HFF-Myc (cell line): ENCODE data around the gene CELF1.
"Not testable (repeated sequence)": the region's sequence is repeated elsewhere in the genome, so short reads cannot be mapped to it uniquely, and the experiment has no call there.

Experiments
- DNase-seq: peaks from one replicate; pipeline ENCODE4 v3.0.0-alpha.2; 2011; ENCODE audit warnings: low read depth; ENCODE audit errors: extremely low read depth
- H3K4me3 ChIP-seq: replicated peaks from 2 replicates; pipeline ENCODE4 v1.5.1; 2011; ENCODE audit warnings: low read depth, mild to moderate bottlenecking, control low read depth, low read length
- CTCF ChIP-seq: IDR thresholded peaks from 2 replicates; pipeline ENCODE4 v1.5.1; 2012; ENCODE audit warnings: mild to moderate bottlenecking, low read depth, low read length, control low read depth; ENCODE audit errors: missing control alignments

The CELF1 gene

GRCh38 chr11:47565340-47566148 is 12.6 kb upstream of the CELF1 start, which contains the start of gene PTPMT1:
PTPMT1 (plus strand) TSS chr11:47565599; CDS start chr11:47565623, 24 bp downstream.
- no peak for DNase-seq
- TF ChIP-seq CTCF = no peak
- peak within 1 kb of the TSS; percentile 95 for H3K4me3 ChIP-seq

- no peak for TF ChIP-seq CTCF
- DNase-seq = no peak
- H3K4me3 ChIP-seq = peak overlapping the region; percentile 95
Observed at GRCh38 chr11:47564933-47565339, 12.0 kb upstream of the CELF1 start.

- peak overlapping the region; percentile 95; the same call in 1 of the 2 replicates for H3K4me3 ChIP-seq
- not testable (repeated sequence) for DNase-seq
Observed at GRCh38 chr11:47564366-47564765, 11.4 kb upstream of the CELF1 start.

- not testable (repeated sequence) for H3K4me3 ChIP-seq, DNase-seq
Observed at GRCh38 chr11:47562393-47562792, 9.5 kb upstream of the CELF1 start.

GRCh38 chr11:47560426-47560825 is 7.5 kb upstream of the CELF1 start:
- TF ChIP-seq CTCF = no peak
- no peak for DNase-seq

GRCh38 chr11:47558695-47559094 is 5.8 kb upstream of the CELF1 start:
- no peak for TF ChIP-seq CTCF

More at GRCh38 chr11:47560426-47560825, 7.5 kb upstream of the CELF1 start:
- H3K4me3 ChIP-seq = no peak overlapping the region

GRCh38 chr11:47557004-47557403 is 4.1 kb upstream of the CELF1 start:
- not testable (repeated sequence) for DNase-seq, H3K4me3 ChIP-seq

More at GRCh38 chr11:47558695-47559094, 5.8 kb upstream of the CELF1 start:
- H3K4me3 ChIP-seq = no peak overlapping the region
- no peak for DNase-seq

GRCh38 chr11:47553406-47553743 is 443 bp upstream of the CELF1 start:
- H3K4me3 ChIP-seq = peak overlapping the region; percentile 87
- no peak for DNase-seq
- no peak for TF ChIP-seq CTCF
